Dendritic cell treated with granulocyte-macrophage colony-stimulating factor and Interleukin-4, amounts not matched to agents 40 ng/mL and 50 ng/mL, for 4 days (primary cell): ENCODE results near the gene MYLK.

Source experiments
- H3K27ac Mint-ChIP-seq: one replicate; pipeline ENCODE4 v1.8.0; 2022; ENCODE audit warnings: mild to moderate bottlenecking, mixed read lengths
- H3K27me3 Mint-ChIP-seq: one replicate; pipeline ENCODE4 v1.8.0; 2022; ENCODE audit warnings: mild to moderate bottlenecking, mixed read lengths
- H3K36me3 Mint-ChIP-seq: one replicate; pipeline ENCODE4 v1.8.0; 2022; ENCODE audit warnings: low read depth, mixed read lengths
- H3K4me1 Mint-ChIP-seq: one replicate; pipeline ENCODE4 v1.8.0; 2022; ENCODE audit warnings: low read depth, mixed read lengths
- H3K4me3 Mint-ChIP-seq: one replicate; pipeline ENCODE4 v1.8.0; 2022; ENCODE audit warnings: mild to moderate bottlenecking, moderate library complexity, mixed read lengths
- H3K9me3 Mint-ChIP-seq: one replicate; pipeline ENCODE4 v1.8.0; 2022; ENCODE audit warnings: mixed read lengths
- intact Hi-C: fragments of 100-400 bp; cut with micrococcal nuclease; formaldehyde crosslinking; loops from one replicate; pipeline ENCODE4 v1.15.0; 2022

Gene MYLK

GRCh38 chr3:123584988-123585937 is 298.9 kb downstream of the MYLK start, which contains the start of gene HACD2:
Gene HACD2 (minus strand): TSS chr3:123585053. CDS start chr3:123585027, 26 bp downstream.
- Mint-ChIP-seq H3K36me3 (peaks cover 43% of the 10 kb centered on the region), H3K9me3 (peaks cover 10% of the 10 kb centered on the region), H3K4me3 (no peak within 1 kb of the TSS), H3K27me3 (no peaks in the 10 kb centered on the region), H3K27ac (no peak within 1 kb of the TSS), H3K4me1 (peaks cover 16% of the 10 kb centered on the region)
- intact Hi-C loops, result loop anchor here (2.0 kb wide), 1 partner anchor 34 kb away; no protein-coding TSS in a partner anchor

- no peaks in the 10 kb centered on the region for H3K27me3 Mint-ChIP-seq
- H3K9me3 Mint-ChIP-seq, result peaks cover 1% of the 10 kb centered on the region
- no peak overlapping the region for H3K27ac Mint-ChIP-seq
- H3K36me3 Mint-ChIP-seq, result peaks cover 44% of the 10 kb centered on the region
- intact Hi-C loops, result loop anchor here (2.0 kb wide), 1 partner anchor 34 kb away; no protein-coding TSS in a partner anchor
- no peak overlapping the region for H3K4me3 Mint-ChIP-seq
- peaks cover 16% of the 10 kb centered on the region for H3K4me1 Mint-ChIP-seq
Measured at GRCh38 chr3:123584284-123584987, 299.7 kb downstream of the MYLK start.

- H3K27me3 Mint-ChIP-seq, result no peaks in the 10 kb centered on the region
- H3K36me3 Mint-ChIP-seq, result peaks cover 43% of the 10 kb centered on the region
- peak overlapping the region; percentile 39 for H3K4me3 Mint-ChIP-seq
- H3K27ac Mint-ChIP-seq, result no peak overlapping the region
- peaks cover 16% of the 10 kb centered on the region for H3K4me1 Mint-ChIP-seq
- intact Hi-C loops, result no loop called here
- H3K9me3 Mint-ChIP-seq, result no peaks in the 10 kb centered on the region
Measured at GRCh38 chr3:123583561-123583960, 300.6 kb downstream of the MYLK start.

- intact Hi-C loops, result no loop called here
- Mint-ChIP-seq H3K4me1 (peaks cover 16% of the 10 kb centered on the region), H3K36me3 (peaks cover 48% of the 10 kb centered on the region), H3K27ac (no peak overlapping the region), H3K27me3 (no peaks in the 10 kb centered on the region), H3K4me3 (no peak overlapping the region), H3K9me3 (no peaks in the 10 kb centered on the region)
Measured at GRCh38 chr3:123582315-123582714, 301.8 kb downstream of the MYLK start.

GRCh38 chr3:123576122-123576521 is 308.0 kb downstream of the MYLK start:
- peaks cover 45% of the 10 kb centered on the region for H3K4me1 Mint-ChIP-seq
- H3K36me3 Mint-ChIP-seq, result peaks cover 41% of the 10 kb centered on the region
- no peaks in the 10 kb centered on the region for H3K9me3 Mint-ChIP-seq
- no peaks in the 10 kb centered on the region for H3K27me3 Mint-ChIP-seq
- intact Hi-C loops, result no loop called here
- peak overlapping the region; percentile 23 for H3K4me3 Mint-ChIP-seq
- H3K27ac Mint-ChIP-seq, result peak overlapping the region; percentile 93

GRCh38 chr3:123571973-123572365 is 312.2 kb downstream of the MYLK start:
- H3K9me3 Mint-ChIP-seq, result no peaks in the 10 kb centered on the region
- peaks cover 23% of the 10 kb centered on the region for H3K36me3 Mint-ChIP-seq
- no peaks in the 10 kb centered on the region for H3K27me3 Mint-ChIP-seq
- intact Hi-C loops, result loop anchor here (5.0 kb wide), 1 partner anchor 45 kb away; no protein-coding TSS in a partner anchor
- peaks cover 59% of the 10 kb centered on the region for H3K4me1 Mint-ChIP-seq
- no peak overlapping the region for H3K4me3 Mint-ChIP-seq
- peak overlapping the region; percentile 56 for H3K27ac Mint-ChIP-seq

GRCh38 chr3:123571264-123571972 is 312.7 kb downstream of the MYLK start:
- Mint-ChIP-seq H3K9me3 (no peaks in the 10 kb centered on the region), H3K27me3 (no peaks in the 10 kb centered on the region), H3K4me1 (peaks cover 54% of the 10 kb centered on the region), H3K27ac (no peak overlapping the region), H3K36me3 (peaks cover 23% of the 10 kb centered on the region), H3K4me3 (no peak overlapping the region)
- intact Hi-C loops, result loop anchor here (5.0 kb wide), 1 partner anchor 46 kb away; no protein-coding TSS in a partner anchor

GRCh38 chr3:123568875-123569274 is 315.3 kb downstream of the MYLK start:
- Mint-ChIP-seq H3K9me3 (no peaks in the 10 kb centered on the region), H3K4me3 (no peak overlapping the region), H3K36me3 (peaks cover 41% of the 10 kb centered on the region), H3K4me1 (peaks cover 52% of the 10 kb centered on the region), H3K27me3 (no peaks in the 10 kb centered on the region), H3K27ac (no peak overlapping the region)
- intact Hi-C loops, result no loop called here

GRCh38 chr3:123568034-123568433 is 316.1 kb downstream of the MYLK start:
- peaks cover 52% of the 10 kb centered on the region for H3K4me1 Mint-ChIP-seq
- no peak overlapping the region for H3K4me3 Mint-ChIP-seq
- intact Hi-C loops, result no loop called here
- H3K27me3 Mint-ChIP-seq, result no peaks in the 10 kb centered on the region
- H3K36me3 Mint-ChIP-seq, result peaks cover 48% of the 10 kb centered on the region
- H3K27ac Mint-ChIP-seq, result no peak overlapping the region
- no peaks in the 10 kb centered on the region for H3K9me3 Mint-ChIP-seq

- Mint-ChIP-seq H3K27me3 (no peaks in the 10 kb centered on the region), H3K27ac (peak overlapping the region; percentile 4), H3K36me3 (peaks cover 73% of the 10 kb centered on the region), H3K4me3 (no peak overlapping the region), H3K9me3 (no peaks in the 10 kb centered on the region), H3K4me1 (peaks cover 28% of the 10 kb centered on the region)
- intact Hi-C loops, result no loop called here
Measured at GRCh38 chr3:123564056-123564455, 320.1 kb downstream of the MYLK start.

GRCh38 chr3:123562547-123562946 is 321.6 kb downstream of the MYLK start:
- Mint-ChIP-seq H3K4me3 (no peak overlapping the region), H3K27ac (no peak overlapping the region), H3K9me3 (no peaks in the 10 kb centered on the region), H3K27me3 (no peaks in the 10 kb centered on the region), H3K36me3 (peaks cover 68% of the 10 kb centered on the region), H3K4me1 (peaks cover 19% of the 10 kb centered on the region)
- intact Hi-C loops, result no loop called here

GRCh38 chr3:123561188-123561587 is 322.9 kb downstream of the MYLK start:
- H3K4me1 Mint-ChIP-seq, result peaks cover 19% of the 10 kb centered on the region
- intact Hi-C loops, result no loop called here
- H3K4me3 Mint-ChIP-seq, result no peak overlapping the region
- H3K27ac Mint-ChIP-seq, result no peak overlapping the region
- H3K9me3 Mint-ChIP-seq, result no peaks in the 10 kb centered on the region
- H3K36me3 Mint-ChIP-seq, result peaks cover 68% of the 10 kb centered on the region
- no peaks in the 10 kb centered on the region for H3K27me3 Mint-ChIP-seq
